Frontal cortex (tissue), 4 donors: Measurements from ENCODE around the gene ANAPC5. TPM values are rescaled to one million over a fixed set of nuclear protein-coding genes. Genes with fewer than 3 reads are reported as not detected.
"Not testable (repeated sequence)": the region's sequence is repeated elsewhere in the genome, so short reads cannot be mapped to it uniquely, and the experiment has no call there.

Experiments used
- DNase-seq, 2 donors: peaks; one replicate each; pipeline ENCODE4 v3.0.0; 2012; ENCODE audit warnings: low spot score in 2 of 2
- FAIRE-seq: peaks from 2 replicates; lab custom pipeline; 2012; peaks lifted over from hg19 to GRCh38; lab: Jason Lieb, UNC
- total RNA-seq: library from RNA; depleted of rRNA; stranded (reverse); fragments of >200 nt; gene quantifications from one replicate; pipeline ENCODE4 v1.2.3, GENCODE V29; 2014
- donor health status: control.
- donor health status: control.
- donor health status: control.

The ANAPC5 gene
- total RNA-seq, 1 donor from 2014 or later = 142 TPM

DNA sequence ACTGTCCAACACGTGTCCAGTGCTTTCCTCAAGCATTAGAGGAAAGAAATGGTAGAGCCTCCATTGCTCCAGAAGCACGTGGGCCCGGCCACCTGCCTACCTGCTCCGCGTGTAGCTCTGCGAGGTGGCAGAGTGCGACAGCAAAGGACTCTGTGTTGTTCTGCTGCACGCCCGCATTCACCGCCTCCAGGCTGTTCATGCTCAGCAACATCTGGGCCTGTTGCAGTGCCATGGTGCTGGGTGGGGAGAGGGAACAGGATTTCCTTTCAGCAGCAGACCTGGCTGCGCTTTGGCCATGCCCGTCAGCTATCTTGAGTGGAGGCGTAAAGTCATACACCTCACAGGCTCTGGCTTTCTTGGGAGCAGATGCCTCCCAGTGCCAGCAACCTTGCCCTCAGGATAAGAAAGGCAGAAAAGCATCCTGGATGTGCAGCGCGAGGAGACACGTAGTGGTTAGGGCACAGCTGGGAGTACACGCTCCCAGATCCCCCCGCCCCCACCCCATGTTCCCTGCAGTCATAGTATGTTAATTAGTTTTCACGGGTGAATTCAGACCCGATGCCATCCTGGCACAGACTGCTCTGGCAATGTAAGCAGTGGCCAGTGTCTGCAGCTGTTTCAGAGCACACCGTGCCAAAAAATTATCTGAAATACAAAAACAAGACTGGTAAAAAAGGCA, 25.1 kb downstream of the ANAPC5 start:
- no peak for FAIRE-seq
- DNase-seq = peak; percentile 24 to 32

DNA sequence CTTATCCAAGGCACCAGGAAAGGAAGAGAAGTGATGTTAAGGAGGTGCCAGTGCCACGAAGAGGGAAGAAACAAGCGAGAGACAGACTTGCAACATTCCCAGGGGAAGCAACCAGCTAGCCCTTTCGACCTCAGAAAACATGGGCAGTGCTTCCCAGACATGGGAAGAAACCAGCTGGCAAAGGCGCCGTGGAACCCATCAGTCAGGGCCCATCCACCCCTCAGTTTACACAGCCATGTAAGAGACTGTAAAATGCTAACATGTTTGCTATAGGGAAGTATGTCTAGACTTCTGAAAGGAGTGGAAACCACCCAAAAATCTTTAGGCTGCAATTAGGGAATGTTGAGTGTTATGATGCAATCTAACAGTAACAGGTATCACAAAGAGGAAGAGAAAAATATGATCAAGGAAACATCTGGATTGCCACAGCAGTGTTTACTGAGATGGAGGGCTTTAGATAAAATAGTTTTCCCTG, 26.3 kb downstream of the ANAPC5 start:
- DNase-seq = no peak
- FAIRE-seq = no peak

DNA sequence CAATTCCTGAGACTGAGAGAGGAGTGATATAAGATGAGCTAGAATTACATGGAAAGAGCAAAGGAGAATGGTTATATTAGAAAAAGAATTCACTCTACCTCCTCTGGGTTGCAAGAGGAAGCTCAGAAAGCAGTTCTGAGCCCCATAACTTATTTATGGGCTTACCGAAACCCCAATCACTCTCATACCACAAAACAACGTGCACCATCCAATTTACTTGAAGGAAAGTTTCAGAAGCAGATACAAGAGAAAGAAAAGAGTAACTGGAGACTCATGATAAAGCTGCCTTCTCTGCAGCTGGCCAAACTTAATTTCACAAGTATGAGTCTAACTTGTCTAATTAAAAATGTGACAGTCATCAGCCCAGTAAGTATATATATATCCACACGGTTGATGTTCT, 28.3 kb downstream of the ANAPC5 start:
- FAIRE-seq (no peak), DNase-seq (no peak)

DNA sequence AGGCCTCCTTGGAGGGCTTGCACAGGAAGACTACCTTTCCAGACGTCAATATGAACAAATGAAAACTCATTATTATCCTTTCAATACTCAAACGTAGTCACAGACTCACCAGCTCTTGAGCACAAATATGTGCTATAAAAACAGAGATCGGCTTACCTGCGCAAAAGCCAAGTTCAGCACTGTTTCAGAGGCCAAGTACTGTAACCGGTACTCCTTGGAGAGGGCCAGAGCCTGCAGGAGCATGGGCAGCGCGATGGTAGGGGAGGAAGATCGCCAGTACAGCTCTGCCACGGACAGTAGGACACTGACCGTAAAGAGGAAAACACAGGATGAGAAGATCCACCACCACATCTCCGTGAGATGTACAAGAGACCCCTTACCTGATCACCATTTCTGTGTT, 34.1 kb downstream of the ANAPC5 start:
- FAIRE-seq = no peak
- DNase-seq = no peak

DNA sequence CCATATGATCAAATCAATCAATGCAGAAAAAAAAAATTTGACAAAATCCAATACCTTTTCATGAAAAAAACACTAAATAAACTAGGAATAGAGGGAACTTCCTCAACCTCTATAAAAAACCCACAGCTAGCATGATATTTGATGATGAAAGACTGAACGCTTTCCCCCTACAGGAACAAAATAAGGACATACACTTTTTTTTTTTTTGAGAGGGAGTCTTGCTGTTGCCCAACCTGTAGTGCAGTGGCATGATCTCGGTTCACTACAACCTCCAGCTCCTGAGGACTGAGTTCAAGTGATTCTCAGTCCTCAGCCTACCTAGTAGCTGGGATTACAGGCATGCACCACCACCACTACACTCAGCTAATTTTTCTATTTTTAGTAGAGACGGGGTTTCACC, 37.8 kb downstream of the ANAPC5 start:
- no peak for FAIRE-seq
- DNase-seq = no peak

DNA sequence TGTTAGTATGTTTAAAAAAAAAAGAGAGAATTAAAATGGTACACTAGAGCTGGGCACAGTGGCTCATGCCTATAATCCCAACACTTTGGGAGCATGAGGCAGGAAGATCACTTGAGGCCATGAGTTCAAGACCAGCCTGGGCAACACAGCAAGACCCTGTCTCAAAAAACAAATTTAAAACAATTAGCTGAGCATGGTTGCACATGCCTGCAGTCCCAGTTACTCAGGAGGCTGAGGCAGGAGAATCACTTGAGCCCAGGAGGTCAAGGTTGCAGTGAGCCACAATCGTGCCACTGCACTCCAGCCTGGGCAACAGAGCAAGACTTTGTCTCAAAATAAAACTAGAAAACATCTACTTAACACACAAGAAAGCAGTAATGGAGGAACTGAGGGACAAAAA, 42.0 kb downstream of the ANAPC5 start:
- FAIRE-seq, DNase-seq: not testable (repeated sequence)

DNA sequence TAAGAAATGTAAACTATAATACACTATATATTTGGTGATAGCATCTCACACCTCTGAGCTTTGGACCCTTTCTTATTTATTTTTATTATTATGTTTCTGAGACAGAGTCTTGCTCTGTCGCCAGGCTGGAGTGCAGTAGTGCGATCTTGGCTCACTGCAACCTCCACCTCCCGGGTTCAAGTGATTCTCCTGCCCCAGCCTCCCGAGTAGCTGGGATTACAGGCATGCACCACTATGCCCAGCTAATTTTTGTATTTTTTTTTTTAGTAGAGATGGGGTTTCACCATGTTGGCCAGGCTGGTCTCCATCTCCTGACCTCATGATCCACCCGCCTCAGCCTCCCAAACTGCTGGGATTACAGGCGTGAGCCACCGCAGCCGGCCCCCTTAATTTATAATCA, 44.8 kb downstream of the ANAPC5 start:
- not testable (repeated sequence) for DNase-seq, FAIRE-seq

DNA sequence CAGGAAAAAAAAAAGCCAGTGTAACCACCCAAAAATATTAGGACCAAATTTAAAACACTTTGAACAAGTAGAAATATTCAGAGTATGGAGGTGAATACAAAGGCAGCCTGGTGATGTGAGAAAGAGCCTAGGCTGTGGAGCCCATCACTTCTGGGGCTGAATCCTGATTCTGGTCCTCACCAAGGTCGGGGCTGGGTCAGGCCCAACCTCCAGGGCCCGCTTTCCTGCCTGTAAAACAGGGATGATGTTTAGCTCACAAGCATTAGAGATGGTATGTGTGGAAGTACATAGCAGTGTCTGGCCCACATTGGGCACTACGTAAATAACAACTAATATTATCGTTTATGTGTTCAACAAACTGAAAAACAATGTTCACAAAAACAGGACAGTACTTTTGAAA, 47.9 kb downstream of the ANAPC5 start:
- DNase-seq (no peak), FAIRE-seq (no peak)

DNA sequence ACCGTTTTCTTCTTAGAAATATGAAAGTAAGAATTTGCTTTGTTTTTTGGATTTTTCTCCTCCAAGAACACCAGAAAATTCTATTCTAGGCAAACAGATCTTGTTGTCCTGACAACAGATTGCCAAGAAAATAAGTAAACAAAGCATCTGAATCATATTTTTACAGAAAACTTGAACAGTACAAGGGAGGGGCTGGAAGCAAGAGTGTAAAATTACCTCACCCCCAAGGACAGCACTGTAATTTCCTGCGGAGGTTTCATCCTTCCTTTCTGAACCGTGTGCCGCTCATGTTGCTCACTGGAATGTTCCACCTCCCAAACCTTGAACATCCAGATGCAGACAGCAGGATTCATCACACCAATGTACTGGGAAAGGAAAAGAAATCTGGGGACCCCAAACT, 50.3 kb downstream of the ANAPC5 start:
- DNase-seq (no peak), FAIRE-seq (no peak)

DNA sequence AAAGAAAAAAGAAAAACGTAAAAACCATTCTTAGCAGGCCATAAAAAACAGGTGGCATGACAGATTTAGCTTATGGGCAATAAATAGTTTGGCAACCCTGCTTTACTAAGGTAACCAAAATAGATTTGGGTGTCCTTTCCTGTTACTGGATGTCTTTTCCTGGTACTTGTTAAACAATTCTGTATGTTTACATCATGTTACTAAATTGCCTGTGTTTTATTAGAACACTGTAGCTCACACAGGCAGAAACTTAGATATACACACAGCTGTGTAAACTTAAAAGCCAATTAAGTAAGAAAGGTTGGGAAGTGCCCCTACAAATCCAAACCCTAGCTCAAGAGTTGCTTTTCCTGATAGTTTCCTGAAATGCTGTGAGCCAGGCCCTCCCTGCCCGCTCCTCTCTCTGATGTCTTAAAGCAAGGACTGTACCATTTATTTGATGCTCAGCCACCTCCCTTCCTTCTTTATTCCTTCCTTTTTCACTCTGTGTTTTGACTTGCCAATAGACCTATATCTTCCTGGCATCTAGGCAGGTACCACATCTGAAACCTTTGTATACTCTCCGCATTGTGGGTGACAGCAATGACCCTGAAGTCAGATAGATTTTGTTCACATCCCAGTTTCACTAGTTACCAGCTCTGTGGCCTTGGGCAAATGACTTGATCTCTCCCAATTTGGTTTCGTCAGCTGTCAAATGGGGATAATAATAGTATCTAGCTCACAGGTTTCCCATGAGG, 52.0 kb downstream of the ANAPC5 start:
- DNase-seq (no peak), FAIRE-seq (no peak)

DNA sequence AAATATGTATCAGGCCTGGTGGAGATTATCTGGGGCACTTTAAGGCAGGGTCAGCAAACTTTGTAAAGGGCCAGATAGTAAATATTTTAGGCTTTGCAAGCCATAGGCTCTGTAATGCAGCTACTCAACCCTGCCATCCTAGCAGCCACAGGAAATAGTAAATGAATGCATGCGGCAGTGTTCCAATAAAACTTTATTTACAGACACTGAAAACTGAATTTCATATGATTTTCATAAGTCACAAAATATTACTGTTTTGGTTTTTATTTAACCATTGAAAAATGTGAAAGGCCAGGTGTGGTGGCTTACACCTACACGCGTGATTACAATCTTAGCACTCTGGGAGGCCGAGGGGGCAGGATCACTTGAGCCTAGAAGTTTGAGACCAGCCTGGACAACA, 52.5 kb downstream of the ANAPC5 start:
- no peak for DNase-seq
- FAIRE-seq = no peak

DNA sequence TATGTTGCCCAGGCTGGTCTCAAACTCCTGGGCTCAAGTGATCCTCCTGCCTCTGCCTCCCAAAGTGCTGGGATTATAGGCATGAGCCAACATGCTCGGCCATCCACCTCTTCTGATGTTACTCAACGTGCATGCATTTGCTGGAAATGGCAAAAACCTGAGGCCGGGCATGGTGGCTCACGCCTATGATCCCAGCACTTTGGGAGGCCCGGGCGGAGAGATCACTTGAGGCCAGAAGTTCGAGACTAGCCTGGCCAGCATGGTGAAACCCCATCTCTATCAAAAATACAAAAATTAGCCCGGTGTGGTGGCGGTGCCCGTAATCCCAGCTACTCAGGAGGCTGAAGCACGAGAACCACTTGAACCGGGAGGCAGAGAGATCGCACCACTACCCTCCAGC, 53.8 kb downstream of the ANAPC5 start:
- DNase-seq, FAIRE-seq: not testable (repeated sequence)

DNA sequence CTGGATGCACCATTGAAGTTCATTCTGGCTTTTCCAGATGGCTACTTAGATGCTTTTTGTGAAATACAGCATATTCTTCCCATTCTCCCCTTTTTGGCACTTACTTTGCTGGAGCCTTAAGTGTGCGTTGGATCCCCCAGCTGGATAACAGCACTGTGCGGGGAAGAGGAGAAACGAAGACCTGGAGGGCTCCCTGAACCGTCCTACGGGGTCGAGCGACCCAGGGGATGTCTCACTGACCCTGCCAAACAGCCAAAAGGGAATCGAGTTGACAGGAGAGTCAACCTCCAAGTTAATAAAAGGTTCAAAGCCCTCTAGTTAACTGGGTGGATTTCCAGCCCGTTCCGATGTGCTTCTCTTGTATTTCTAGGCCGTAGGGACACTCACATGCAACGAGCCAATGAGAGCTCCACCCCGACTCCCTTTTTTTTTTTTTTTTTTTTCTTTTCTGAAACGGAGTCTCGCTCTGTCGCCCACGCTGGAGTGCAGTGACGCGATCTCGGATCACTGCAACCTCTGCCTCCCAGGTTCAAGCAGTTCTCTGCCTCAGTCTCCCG, 54.7 kb downstream of the ANAPC5 start:
- no peak for DNase-seq
- FAIRE-seq = no peak

DNA sequence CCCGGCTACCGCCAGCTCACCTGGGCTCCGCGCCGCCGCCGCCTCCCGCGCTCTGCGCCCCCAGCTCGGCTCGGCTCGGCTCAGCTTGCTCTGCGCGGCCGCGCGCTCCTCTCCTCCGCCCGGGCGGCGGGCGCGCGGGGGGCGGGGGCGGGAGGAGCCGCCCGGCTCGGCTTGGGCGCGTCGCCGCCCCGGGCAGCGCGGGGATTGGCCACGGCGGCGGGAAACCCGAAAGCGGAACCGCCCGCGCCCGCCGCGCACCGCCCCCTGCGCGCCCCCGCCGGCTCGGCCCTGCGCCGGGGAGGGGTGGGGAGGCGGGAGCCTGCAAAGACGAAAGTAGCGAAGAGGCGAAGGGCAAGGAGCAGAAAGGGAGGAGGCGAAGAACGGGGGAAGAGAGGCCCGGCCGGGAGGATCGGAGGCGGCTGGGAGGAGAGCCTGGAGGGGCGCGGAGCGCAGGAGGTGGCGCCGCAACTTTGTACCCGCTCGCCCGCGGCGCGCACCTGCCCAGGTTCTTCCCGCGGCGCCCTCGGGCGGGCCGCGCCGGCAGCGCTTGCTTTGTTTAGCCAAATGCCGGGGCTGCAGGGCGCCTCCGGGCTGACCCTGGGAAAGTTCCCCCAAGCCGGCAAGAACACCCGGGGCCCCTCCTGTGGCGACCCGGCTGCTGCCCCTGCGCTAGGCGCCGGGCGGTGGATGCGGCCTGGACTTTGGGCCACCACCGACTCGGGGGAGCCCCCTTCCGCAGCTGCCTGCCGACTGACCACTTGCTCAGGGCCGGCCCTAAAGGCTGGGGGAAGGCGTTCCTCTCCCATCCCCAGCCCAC, 55.4 kb downstream of the ANAPC5 start, which contains the start of gene CAMKK2:
Gene CAMKK2, minus strand, starts transcription at position 92 of the 817 bp plus-strand sequence. CDS start 22,183 bp downstream, outside the sequence.
- DNase-seq = peak; percentile 95 to 96
- FAIRE-seq = no peak

DNA sequence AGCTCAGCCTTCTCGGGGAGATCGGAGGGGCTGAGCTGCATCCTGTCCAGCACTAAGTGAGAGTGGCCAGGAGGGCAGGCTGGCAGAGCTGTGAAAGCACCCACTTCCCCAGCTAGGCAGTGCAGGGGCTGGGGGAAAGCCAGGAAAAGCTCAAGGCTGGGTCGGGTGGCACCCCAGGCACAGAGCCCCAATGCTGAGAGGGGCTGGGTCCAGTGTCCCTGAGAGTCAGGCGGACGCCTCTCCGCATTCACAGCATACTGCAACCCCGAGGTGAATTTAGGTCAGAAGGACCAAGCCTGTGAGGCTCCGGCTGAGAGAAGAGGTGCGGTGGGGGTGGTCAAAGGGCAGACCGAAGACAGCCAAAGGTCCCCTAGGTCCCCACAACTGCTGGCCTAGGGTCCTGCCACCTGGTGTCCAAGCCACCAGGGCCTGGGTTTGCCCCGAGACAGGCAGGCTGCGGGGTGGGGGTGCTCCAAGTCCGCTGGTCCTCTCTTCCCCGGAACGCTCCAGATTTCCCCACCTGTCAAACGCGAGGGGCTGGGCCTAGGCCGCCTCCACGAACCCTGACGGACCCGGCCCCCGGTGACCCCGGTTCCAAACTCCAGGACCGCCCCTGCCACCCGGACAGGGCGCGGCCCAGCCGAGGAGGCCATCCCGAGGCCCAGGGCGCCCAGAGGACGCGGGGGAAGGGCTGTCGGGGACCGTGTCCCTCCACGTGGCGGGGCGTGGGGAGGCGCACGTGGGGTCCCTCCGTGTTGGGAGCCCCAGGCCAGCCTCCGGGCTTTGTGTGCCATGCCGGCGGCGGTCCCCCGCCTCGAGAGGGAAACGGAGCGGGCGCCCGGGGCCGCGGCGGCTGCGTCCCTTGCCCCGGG, 56.2 kb downstream of the ANAPC5 start:
- FAIRE-seq (no peak), DNase-seq (peak in 1 of 2 donors; percentile 34)

DNA sequence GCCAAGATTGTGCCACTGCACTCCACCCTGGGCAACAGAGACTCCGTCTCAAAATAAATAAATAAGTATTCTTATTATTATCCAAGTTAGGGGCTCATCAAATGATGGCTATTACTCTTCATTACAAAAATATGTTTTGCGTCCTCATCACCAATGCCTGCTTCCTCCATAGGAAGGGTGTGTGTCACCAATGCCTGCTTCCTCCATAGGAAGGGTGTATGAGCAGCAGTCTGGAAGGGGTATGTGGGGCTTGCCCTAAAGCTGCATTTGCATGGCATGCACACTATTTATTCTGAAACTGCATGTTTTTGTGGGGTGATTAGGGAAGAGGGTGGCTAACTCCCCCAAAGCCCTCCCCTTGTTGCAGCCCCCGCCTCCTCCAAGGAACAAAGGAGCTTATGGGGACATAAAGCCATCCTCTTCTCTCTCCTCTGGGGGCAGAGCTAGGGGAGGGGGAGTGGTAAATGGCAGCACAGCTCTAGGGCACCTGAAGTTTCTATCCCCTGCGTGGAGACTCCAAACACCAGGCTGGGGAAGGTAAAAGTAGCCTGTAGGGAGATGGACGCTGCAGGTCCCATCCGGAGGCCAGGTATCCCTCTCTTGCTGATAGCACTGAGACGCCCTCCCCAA, 57.0 kb downstream of the ANAPC5 start:
- DNase-seq (no peak), FAIRE-seq (no peak)

DNA sequence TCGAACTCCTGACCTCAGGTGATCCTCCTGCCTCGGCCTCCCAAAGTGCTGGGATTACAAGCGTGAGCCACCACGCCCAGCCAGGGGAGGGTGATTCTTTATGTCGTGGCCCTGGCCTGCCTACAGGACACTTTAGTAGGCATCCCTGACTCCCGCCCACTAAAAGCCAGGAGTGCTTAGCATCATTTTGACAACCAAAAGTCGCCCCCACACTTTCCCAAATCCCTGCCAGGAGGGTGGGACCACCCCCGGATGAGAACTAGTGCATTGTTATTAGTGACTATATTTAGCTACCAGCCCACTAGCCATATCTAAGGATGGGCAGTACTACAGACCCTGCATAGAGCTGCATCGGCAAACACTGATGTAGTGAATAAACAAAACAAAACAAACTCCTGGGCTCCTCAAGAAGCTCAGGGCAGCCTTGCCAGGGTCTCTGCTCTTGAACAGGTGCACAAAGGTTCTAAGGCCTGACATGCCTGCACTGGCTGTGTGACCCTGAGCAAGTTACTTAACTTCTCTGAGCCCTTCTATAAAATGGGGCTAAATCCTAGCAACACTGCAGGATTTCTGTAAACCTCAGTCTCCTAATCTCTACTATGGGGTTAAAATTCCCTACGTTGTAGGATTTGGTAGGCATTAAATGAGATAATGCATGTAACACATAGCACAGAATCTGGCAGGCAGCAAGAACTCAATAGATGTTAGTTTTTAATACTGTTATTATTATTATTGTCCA, 57.9 kb downstream of the ANAPC5 start:
- DNase-seq (no peak), FAIRE-seq (no peak)

DNA sequence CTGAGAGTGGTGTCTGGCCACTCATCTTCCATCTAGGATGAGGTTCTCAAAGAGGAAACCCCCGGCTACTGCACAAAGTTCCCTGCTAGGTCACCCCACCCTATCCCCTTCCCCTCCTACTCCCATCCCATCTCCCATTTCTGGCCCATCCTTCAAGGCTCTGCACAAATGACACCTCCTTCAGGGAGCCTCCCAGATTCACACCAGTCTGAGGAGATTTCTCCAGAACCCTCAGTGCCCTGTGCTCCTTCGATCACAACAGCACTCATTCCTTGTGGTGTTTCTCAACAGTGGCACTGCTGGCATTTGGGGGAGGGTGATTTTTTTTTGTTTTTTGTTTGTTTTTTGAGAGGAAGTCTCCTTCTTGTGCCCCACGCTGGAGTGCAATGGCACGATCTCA, 58.6 kb downstream of the ANAPC5 start:
- DNase-seq (no peak), FAIRE-seq (no peak)
